ENCODE measurements around the gene ADAMTS6.

Gene ADAMTS6

GRCh38 chr5:65395526-65396155 is 86.1 kb downstream of the ADAMTS6 start (continued):
- TF ChIP-seq MYNN (tag by site-specific recombination; IDR thresholded peaks at IDR 0.05; ENCODE audit: borderline replicate concordance) = no peak
- no peak for TF ChIP-seq MEIS1 (CRISPR knock-in tag; IDR thresholded peaks at IDR 0.05; ENCODE audit: borderline replicate concordance)

GRCh38 chr5:65394087-65394486 is 87.6 kb downstream of the ADAMTS6 start:
- Histone ChIP-seq H3K4me3 (ENCODE audit: low read depth, low read length) (no peak overlapping the region), H3K27ac (ENCODE audit: extremely low read depth, low read depth, low read length) (no peak overlapping the region), H3K9me3 (ENCODE audit: control insufficient read depth, insufficient read depth, low read depth, low read length) (no peaks in the 10 kb centered on the region), H3K4me1 (ENCODE audit: control insufficient read depth, insufficient read depth, low read length) (peaks cover 6% of the 10 kb centered on the region), H3K36me3 (ENCODE audit: control insufficient read depth in 2 of 2, insufficient read depth in 1 of 2, low read length in 2 of 2) (no peaks in the 10 kb centered on the region)
- TF ChIP-seq ZNF16 (tag by site-specific recombination; IDR thresholded peaks at IDR 0.05; ENCODE audit: low read depth) = no peak
- TF ChIP-seq ZBTB17 (tag by site-specific recombination; IDR thresholded peaks at IDR 0.05) = peak; percentile 40; the same call in 1 of the 2 replicates
- ChIA-PET POLR2A (no interaction called here), CTCF (interaction anchor here (1.4 kb wide), 1 partner anchor 294 kb away, joined by 3 read pairs; no protein-coding TSS in a partner anchor)

GRCh38 chr5:65391591-65391990 is 90.1 kb downstream of the ADAMTS6 start:
- TF ChIP-seq ZNF138 (tag by site-specific recombination; IDR thresholded peaks at IDR 0.05; ENCODE audit: borderline replicate concordance) (no peak), ZNF513 (tag by site-specific recombination; IDR thresholded peaks at IDR 0.05) (no peak), ZXDB (tag by site-specific recombination; IDR thresholded peaks at IDR 0.05) (no peak), SETDB1 (IDR thresholded peaks at IDR 0.05; ENCODE audit: insufficient read length, low read length) (no peak), ZFP41 (tag by site-specific recombination; IDR thresholded peaks at IDR 0.05; ENCODE audit: borderline replicate concordance) (no peak), HOXD13 (CRISPR knock-in tag; IDR thresholded peaks at IDR 0.05; ENCODE audit: borderline replicate concordance) (no peak), ELK4 (IDR thresholded peaks at IDR 0.05; ENCODE audit: borderline replicate concordance, low read depth, low read length) (no peak), ZNF580 (tag by site-specific recombination; IDR thresholded peaks at IDR 0.05) (no peak), ZNF2 (tag by site-specific recombination; IDR thresholded peaks at IDR 0.05) (no peak), ZNF19 (tag by site-specific recombination; IDR thresholded peaks at IDR 0.05; ENCODE audit: low read depth) (no peak), ZNF140 (tag by site-specific recombination; IDR thresholded peaks at IDR 0.05) (no peak), ZNF521 (tag by site-specific recombination; IDR thresholded peaks at IDR 0.05) (no peak), ZNF341 (tag by site-specific recombination; IDR thresholded peaks at IDR 0.05; ENCODE audit: low read depth) (no peak), KLF8 (tag by site-specific recombination; IDR thresholded peaks at IDR 0.05) (no peak)
- POLR2A ChIA-PET = no interaction called here
- CTCF ChIA-PET = no interaction called here

GRCh38 chr5:65390208-65390607 is 91.5 kb downstream of the ADAMTS6 start:
- Histone ChIP-seq H3K9me3 (ENCODE audit: control insufficient read depth, insufficient read depth, low read depth, low read length) (no peaks in the 10 kb centered on the region), H3K27ac (ENCODE audit: extremely low read depth, low read depth, low read length) (no peak overlapping the region), H3K36me3 (ENCODE audit: control insufficient read depth in 2 of 2, insufficient read depth in 1 of 2, low read length in 2 of 2) (no peaks in the 10 kb centered on the region), H3K4me1 (ENCODE audit: control insufficient read depth, insufficient read depth, low read length) (peaks cover 6% of the 10 kb centered on the region), H3K4me3 (ENCODE audit: low read depth, low read length) (no peak overlapping the region)
- ChIA-PET CTCF (no interaction called here), POLR2A (no interaction called here)
- TF ChIP-seq ZNF561 (tag by site-specific recombination; IDR thresholded peaks at IDR 0.05; ENCODE audit: borderline replicate concordance) = no peak
- TF ChIP-seq ZNF555 (tag by site-specific recombination; conservative IDR thresholded peaks at IDR 0.05) = no peak
- no peak for TF ChIP-seq ZNF621 (tag by site-specific recombination; IDR thresholded peaks at IDR 0.05)
- TF ChIP-seq ZNF488 (tag by site-specific recombination; IDR thresholded peaks at IDR 0.05) = no peak
- no peak for TF ChIP-seq ZNF140 (tag by site-specific recombination; IDR thresholded peaks at IDR 0.05)
- TF ChIP-seq SP7 (tag by site-specific recombination; IDR thresholded peaks at IDR 0.05) = no peak
- no peak for TF ChIP-seq ZNF157 (tag by site-specific recombination; IDR thresholded peaks at IDR 0.05)
- TF ChIP-seq ZNF398 (tag by site-specific recombination; IDR thresholded peaks at IDR 0.05) = no peak

More at GRCh38 chr5:65391591-65391990, 90.1 kb downstream of the ADAMTS6 start:
- no peak overlapping the region for H3K4me3 ChIP-seq (ENCODE audit: low read depth, low read length)
- peaks cover 6% of the 10 kb centered on the region for H3K4me1 ChIP-seq (ENCODE audit: control insufficient read depth, insufficient read depth, low read length)
- no peaks in the 10 kb centered on the region for H3K9me3 ChIP-seq (ENCODE audit: control insufficient read depth, insufficient read depth, low read depth, low read length)
- no peaks in the 10 kb centered on the region for H3K36me3 ChIP-seq (ENCODE audit: control insufficient read depth in 2 of 2, insufficient read depth in 1 of 2, low read length in 2 of 2)
- H3K27ac ChIP-seq (ENCODE audit: extremely low read depth, low read depth, low read length) = no peak overlapping the region

All from HEK293 (cell line).